Activated CD4-positive, alpha-beta memory T cell treated with anti-CD3 and anti-CD28 coated beads for 36 hours (primary cell): Measurements from ENCODE around the gene RGS10. TPM values are rescaled to one million over a fixed set of nuclear protein-coding genes. Genes with fewer than 3 reads are reported as not detected.

Experiments used
- CTCF ChIA-PET: fragments of 350-600 bp; sonication (Branson Sonifier 250); formaldehyde crosslinking; loops from one replicate; lab custom pipeline; 2021; ENCODE audit warnings: antibody characterized with exemption, inconsistent platforms; lab: Charles Lee
- POLR2A ChIA-PET: fragments of 350-600 bp; sonication (Branson Sonifier 250); formaldehyde crosslinking; loops from one replicate; lab custom pipeline; 2021; ENCODE audit warnings: antibody characterized with exemption; lab: Charles Lee
- DNase-seq: peaks from one replicate; pipeline ENCODE4 v3.0.0-alpha.2; 2020
- H3K27ac Mint-ChIP-seq: one replicate; pipeline ENCODE4 v1.8.0; 2021; ENCODE audit warnings: mixed read lengths
- H3K27me3 Mint-ChIP-seq: one replicate; pipeline ENCODE4 v1.8.0; 2021; ENCODE audit warnings: mixed read lengths
- H3K36me3 Mint-ChIP-seq: one replicate; pipeline ENCODE4 v1.8.0; 2021; ENCODE audit warnings: mixed read lengths
- H3K4me1 Mint-ChIP-seq: one replicate; pipeline ENCODE4 v1.8.0; 2021; ENCODE audit warnings: low read depth, mixed read lengths
- H3K4me3 Mint-ChIP-seq: one replicate; pipeline ENCODE4 v1.8.0; 2021; ENCODE audit warnings: mild to moderate bottlenecking, mixed read lengths
- H3K9me3 Mint-ChIP-seq: one replicate; pipeline ENCODE4 v1.8.0; 2021; ENCODE audit warnings: mixed read lengths
- intact Hi-C: fragments of 100-400 bp; cut with micrococcal nuclease; formaldehyde crosslinking; loops from one replicate; pipeline ENCODE4 v1.15.1; 2023
- total RNA-seq, 2 experiments: library from RNA; stranded (reverse); gene quantifications; one replicate each; pipeline ENCODE4 v1.2.3, GENCODE V29; 2021

RGS10 gene
- total RNA-seq, 2 experiments from 2014 or later: 158 to 173 TPM

GRCh38 chr10:119454990-119455389 is 87.5 kb downstream of the RGS10 start:
- intact Hi-C loops: no loop called here
- CTCF ChIA-PET: interaction anchor here (0.8 kb wide), 1 partner anchor 10 kb away, joined by 3 read pairs; no protein-coding TSS in a partner anchor
- Mint-ChIP-seq H3K36me3 (no peaks in the 10 kb centered on the region), H3K27ac (no peak overlapping the region), H3K9me3 (no peaks in the 10 kb centered on the region), H3K4me1 (no peaks in the 10 kb centered on the region), H3K27me3 (no peaks in the 10 kb centered on the region), H3K4me3 (no peak overlapping the region)
- DNase-seq: no peak
- POLR2A ChIA-PET: no interaction called here

GRCh38 chr10:119454316-119454715 is 88.2 kb downstream of the RGS10 start:
- no peak overlapping the region for H3K27ac Mint-ChIP-seq
- H3K36me3 Mint-ChIP-seq: no peaks in the 10 kb centered on the region
- POLR2A ChIA-PET: no interaction called here
- H3K4me1 Mint-ChIP-seq: no peaks in the 10 kb centered on the region
- H3K27me3 Mint-ChIP-seq: no peaks in the 10 kb centered on the region
- no peak overlapping the region for H3K4me3 Mint-ChIP-seq
- no peaks in the 10 kb centered on the region for H3K9me3 Mint-ChIP-seq
- DNase-seq: no peak
- intact Hi-C loops: no loop called here
- CTCF ChIA-PET: interaction anchor here (0.8 kb wide), 1 partner anchor 9 kb away, joined by 3 read pairs; no protein-coding TSS in a partner anchor

GRCh38 chr10:119453313-119453712 is 89.2 kb downstream of the RGS10 start:
- POLR2A ChIA-PET: no interaction called here
- CTCF ChIA-PET: interaction anchor here (1.0 kb wide), 1 partner anchor 36 kb away, joined by 3 read pairs; no protein-coding TSS in a partner anchor
- Mint-ChIP-seq H3K9me3 (no peaks in the 10 kb centered on the region), H3K4me1 (no peaks in the 10 kb centered on the region), H3K36me3 (peaks cover 2% of the 10 kb centered on the region), H3K27ac (no peak overlapping the region), H3K27me3 (no peaks in the 10 kb centered on the region), H3K4me3 (no peak overlapping the region)
- DNase-seq: no peak
- intact Hi-C loops: no loop called here

- H3K9me3 Mint-ChIP-seq: no peaks in the 10 kb centered on the region
- no peaks in the 10 kb centered on the region for H3K4me1 Mint-ChIP-seq
- intact Hi-C loops: no loop called here
- ChIA-PET POLR2A (no interaction called here), CTCF (no interaction called here)
- H3K27ac Mint-ChIP-seq: no peak overlapping the region
- DNase-seq: no peak
- H3K4me3 Mint-ChIP-seq: no peak overlapping the region
- H3K27me3 Mint-ChIP-seq: no peaks in the 10 kb centered on the region
- peaks cover 2% of the 10 kb centered on the region for H3K36me3 Mint-ChIP-seq
Observed at GRCh38 chr10:119452396-119452795, 90.1 kb downstream of the RGS10 start.

- no peaks in the 10 kb centered on the region for H3K27me3 Mint-ChIP-seq
- H3K4me1 Mint-ChIP-seq: no peaks in the 10 kb centered on the region
- H3K27ac Mint-ChIP-seq: no peak overlapping the region
- H3K36me3 Mint-ChIP-seq: peaks cover 2% of the 10 kb centered on the region
- no peak overlapping the region for H3K4me3 Mint-ChIP-seq
- intact Hi-C loops: no loop called here
- POLR2A ChIA-PET: no interaction called here
- DNase-seq: no peak
- CTCF ChIA-PET: no interaction called here
- H3K9me3 Mint-ChIP-seq: no peaks in the 10 kb centered on the region
Observed at GRCh38 chr10:119451300-119451896, 91.1 kb downstream of the RGS10 start.

- Mint-ChIP-seq H3K27ac (no peak overlapping the region), H3K36me3 (peaks cover 2% of the 10 kb centered on the region), H3K27me3 (no peaks in the 10 kb centered on the region), H3K9me3 (no peaks in the 10 kb centered on the region), H3K4me1 (no peaks in the 10 kb centered on the region), H3K4me3 (no peak overlapping the region)
- CTCF ChIA-PET: no interaction called here
- no peak for DNase-seq
- POLR2A ChIA-PET: no interaction called here
- intact Hi-C loops: no loop called here
Observed at GRCh38 chr10:119450606-119451299, 91.8 kb downstream of the RGS10 start.

Other genes starting within 250 kb of the RGS10 start
- gene TIAL1, start 54.2 kb upstream of the RGS10 start, total RNA-seq: 100 to 1,000 TPM; 177 TPM
- 10 to 100 TPM; 26.8 to 28.1 TPM for gene BAG3, start 108.7 kb upstream of the RGS10 start, total RNA-seq
- 10 to 100 TPM; 12.8 to 13.6 TPM for gene INPP5F, start 183.3 kb upstream of the RGS10 start, total RNA-seq